ENCODE results near the gene RALGAPA1.
"Not testable (repeated sequence)": the region's sequence is repeated elsewhere in the genome, so short reads cannot be mapped to it uniquely, and the experiment has no call there.

Gene RALGAPA1

DNA sequence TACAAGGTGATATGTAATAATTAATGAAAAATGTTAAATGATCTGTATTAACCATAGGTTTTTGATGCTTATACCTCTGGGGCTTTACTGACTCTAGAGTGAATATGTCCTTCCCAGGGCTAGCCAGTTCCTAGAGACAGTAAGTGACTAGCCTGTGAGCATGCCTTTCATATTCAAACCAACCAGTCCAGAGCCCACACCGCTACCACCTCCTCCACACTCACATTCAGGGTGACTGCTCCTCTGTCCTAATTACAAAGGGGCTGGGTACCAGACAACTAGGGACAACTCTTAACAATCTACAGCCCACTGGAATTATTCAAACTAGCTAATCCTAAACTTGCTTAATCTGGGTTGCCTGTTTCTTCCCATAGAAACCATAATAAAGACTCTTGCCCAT lies 49.0 kb downstream of the RALGAPA1 start:
- no peak for DNase-seq

DNA sequence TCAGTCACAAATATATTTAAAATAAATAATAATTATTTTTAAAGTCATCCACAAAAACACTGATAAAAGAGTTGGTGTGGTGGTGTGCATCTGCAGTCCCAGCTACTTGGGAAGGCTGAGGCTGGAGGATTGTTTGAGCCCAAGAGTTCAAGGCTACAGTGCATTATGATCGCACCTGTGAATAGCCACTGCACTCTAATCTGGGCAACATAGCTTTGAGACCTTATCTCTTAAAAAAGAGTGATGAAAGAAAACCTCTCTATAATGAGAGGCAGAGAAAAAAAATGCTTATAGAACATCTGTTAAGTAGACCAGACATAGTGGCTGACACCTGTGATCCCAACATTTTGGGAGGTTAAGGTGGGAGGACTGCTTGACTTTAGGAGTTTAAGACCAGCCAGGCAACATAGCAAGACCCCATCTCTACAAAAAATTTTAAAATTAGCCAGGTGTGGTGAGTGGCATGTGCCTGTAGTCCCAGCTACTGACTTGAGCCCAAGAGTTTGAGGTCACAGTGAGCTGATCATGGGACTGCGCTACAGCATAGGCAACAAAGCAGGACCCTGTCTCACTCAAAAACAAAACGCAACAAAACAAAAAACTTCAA lies 50.5 kb downstream of the RALGAPA1 start:
- no peak for DNase-seq

DNA sequence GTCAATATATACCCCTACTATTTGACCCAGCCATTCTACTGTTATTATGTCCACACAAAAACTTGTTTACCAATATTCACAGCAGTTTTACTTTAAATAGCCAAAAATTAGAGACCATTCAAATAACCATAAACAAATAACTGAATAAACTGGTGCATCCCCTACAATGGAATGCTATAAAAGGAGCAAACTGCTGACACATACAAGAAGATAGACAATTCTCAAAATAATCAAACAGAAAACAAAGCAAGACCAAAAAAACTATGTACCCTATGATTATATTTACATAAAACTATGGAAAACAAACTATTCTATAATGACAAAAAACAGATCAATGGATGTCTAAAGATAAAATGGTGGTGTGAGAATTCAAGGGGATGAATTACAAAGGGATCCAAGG lies 54.4 kb downstream of the RALGAPA1 start:
- no peak for DNase-seq

DNA sequence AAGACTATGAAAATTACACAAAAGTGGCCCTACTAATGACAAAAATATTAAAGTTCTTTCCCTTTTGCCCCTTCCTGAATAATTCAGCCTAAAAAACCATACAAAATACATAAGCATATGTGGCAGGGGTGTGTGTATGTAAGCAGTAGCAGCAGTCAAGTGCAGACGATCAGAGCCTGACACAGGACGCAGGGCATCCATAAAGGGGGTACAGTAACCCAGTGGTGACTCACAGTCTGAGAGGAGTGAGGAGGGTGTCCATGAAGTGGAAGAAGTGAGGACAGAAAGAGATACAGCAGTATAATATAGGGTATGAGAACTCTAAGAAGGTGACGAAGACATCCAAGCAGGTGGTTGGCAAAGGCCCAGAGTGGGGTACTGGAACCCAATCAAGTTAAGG lies 56.7 kb downstream of the RALGAPA1 start:
- DNase-seq = no peak

DNA sequence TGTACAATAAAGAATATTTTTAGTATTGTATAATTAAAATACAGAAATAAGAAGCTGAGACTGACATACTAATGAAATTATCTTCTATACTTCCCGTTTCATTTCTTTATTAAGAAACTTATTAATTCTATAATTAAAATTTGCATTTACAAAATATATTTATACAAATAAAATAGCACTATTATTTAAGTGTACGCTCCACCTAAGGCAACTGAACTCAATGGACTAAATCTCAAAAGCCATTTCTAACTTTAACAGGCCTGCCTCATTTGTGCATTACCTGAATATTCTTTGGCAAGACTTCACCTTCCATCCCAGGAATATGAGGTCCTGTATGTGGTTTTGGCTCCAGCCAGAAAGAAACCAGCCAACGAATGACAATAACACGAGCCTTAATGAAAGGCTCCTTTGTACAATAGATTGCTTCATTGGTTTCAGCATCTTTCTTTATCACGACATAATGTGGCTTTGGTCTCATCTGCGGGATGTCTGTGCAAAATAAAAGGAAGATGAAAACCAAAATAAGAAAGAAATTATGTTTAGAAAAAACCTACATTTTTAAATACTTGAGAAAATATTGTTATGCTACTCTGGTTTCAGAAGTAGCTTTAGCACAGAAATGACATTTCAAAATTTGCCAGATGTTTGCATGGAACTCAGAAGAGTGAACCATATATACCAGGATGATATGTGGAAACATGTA lies 58.7 kb downstream of the RALGAPA1 start:
- no peak for DNase-seq

DNA sequence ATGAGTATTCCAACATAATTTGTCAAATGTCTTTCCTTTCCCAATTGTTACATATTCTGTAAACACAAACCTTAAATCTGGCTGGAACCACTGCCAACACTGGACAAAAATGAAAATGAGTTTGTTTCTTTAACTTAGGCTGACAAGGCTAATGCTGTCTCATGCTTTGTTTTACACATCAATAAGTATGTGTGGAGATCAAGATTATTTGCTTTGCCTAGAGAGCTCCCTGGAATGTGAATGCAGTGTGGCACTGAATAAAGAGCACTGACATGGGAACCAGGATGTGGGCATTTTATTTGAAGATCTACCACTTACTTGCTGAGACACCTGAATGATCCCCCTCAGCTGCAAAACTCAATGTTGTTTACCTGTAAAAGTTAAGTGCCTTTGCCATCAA lies 61.7 kb downstream of the RALGAPA1 start:
- no peak for DNase-seq

DNA sequence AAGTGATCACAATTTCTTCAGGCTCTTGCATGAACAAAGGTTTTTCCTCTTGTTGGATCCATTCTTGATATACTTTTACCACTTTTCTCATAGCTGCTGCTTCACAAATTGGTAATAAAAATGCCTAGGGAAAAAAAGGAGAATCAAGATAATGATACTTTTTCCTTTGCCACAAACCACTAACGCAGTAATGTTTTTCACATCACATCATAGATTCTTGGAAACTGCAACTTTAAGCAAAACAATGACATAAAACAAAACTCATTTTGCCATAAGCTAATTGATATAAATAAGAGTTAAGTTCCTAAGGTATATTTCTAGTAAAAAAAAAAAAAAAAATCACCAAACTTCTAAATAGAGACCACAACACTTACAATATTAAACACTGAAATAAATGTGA lies 66.7 kb downstream of the RALGAPA1 start:
- DNase-seq = no peak

DNA sequence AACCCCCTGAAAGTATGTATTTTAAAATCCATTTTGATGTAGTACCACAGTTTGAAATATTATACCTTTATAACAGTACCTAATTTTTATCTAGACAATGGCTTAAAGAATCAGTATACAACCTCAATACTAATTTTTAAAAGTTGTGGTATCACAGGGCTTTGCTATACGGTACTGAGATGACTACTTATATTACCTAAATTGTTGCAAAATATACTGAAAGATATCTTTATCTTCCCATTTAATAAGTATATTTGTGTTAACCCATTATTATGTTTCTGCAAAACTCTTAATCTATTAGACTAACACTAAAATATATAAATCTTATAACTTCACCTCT lies 67.1 kb downstream of the RALGAPA1 start:
- no peak for DNase-seq

DNA sequence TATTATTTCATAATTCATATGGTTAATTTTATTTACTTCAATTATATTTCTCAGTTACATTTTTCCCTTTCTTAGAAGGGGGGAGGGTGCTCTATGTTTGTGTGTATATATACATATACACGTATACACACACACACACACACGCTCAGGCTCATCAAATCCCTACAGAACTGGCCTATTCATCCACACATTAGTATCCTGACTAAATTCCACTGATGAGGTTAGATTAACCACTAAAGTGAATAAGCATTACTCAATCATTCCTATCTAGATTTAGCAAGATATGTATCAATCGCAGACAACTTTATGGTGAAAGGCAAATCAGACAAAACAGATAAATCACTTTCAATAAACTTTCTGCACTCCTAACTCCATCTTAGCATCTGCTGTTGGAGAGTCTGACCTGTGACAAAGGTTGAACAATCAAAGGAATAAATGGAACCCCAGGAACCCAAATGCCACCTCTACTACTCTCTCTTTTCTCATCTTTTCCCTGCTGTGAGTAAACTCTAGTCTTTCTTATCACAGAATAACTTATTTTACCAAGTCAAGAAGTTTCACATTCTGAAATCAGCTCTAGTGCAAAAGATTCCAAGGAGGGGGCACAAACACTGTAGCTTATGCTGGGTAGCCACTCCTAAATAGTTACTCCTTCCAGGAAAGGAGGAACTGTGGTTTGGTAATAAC lies 67.6 kb downstream of the RALGAPA1 start:
- DNase-seq = no peak

DNA sequence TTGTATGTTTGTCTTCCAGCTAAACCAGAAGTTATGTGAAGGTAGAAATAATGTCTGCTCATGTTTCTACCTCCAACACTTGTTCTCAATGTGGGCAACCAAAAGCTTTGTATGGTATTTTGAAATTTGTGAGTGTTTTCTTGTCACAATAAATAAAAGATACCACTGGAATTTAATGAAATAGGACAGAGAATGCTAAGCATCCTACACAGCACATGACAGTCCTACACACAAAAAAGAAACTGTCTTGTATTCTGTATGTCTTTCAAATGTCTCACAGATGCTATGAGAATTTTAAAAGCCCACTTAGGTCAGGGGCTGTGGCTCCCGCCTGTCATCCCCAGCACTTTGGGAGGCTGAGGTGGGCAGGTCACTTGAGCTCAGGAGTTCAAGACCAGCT lies 68.9 kb downstream of the RALGAPA1 start:
- DNase-seq = no peak

DNA sequence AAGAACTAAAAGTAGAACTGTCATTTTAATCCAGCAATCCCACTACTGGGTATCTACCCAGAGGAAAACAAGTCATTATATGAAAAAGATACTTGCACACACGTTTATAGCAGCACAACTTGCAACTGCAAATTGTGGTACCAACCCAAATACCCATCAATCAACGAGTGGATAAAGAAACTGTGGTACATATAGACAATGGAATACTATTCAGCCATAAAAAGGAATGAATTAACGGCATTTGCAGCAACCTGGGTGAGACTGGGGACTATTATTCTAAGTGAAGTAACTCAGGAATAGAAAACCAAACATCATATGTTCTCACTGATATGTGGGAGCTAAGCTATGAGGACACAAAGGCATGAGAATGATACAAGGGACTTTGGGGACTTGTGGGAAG lies 73.9 kb downstream of the RALGAPA1 start:
- not testable (repeated sequence) for DNase-seq

DNA sequence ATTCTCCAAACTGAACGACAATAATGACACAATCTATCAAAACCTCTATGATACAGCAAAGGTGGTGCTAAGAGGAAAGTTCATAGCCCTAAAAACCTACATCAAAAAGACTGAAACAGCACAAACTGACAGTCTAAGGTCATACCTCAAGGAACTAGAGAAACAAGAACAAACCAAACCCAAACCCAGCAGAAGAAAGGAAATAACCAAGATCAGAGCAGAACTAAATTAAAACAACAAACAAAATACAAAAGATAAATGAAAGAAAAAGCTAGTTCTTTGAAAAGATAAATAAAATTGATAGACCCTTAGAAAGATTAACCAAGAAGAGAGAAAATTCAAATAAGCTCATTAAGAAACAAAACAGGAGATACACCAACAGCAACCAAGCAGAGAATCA lies 75.6 kb downstream of the RALGAPA1 start:
- not testable (repeated sequence) for DNase-seq

DNA sequence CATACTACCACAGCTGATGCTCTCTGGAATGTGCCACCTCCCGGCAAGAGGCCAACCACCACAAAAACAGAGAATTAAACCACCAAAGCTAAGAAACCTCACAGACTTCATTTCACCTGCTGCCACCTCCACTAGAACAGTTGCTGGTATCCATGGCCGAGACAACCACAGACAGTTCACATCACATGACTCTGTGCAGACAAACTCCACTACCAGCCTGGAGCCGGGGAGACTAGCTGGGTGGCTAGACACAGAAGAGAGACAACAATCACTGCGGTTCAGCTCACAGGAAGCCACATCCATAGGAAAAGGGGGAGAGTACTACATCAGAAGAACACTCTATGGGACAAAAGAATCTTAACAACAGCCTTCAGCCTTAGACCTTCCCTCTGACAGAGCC lies 78.2 kb downstream of the RALGAPA1 start:
- DNase-seq = no peak

DNA sequence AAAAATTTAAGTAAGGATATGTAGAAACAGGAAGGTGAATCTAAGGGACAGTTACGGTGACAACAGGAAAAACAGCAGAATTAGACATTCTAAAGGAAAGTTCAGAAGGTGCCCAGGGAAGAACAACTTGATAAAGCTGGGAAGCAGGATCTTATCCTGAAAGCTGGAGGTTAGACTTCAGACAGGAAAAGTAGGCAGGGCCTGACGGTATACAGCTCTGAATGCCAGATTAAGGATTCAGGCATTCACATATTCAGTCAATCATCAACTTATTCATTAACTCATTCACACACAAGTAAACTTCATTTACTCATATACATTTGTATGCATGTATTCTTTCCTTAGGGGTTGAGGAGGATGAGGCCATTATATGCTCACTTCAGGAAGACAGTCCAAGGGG lies 81.3 kb downstream of the RALGAPA1 start:
- no peak for DNase-seq

DNA sequence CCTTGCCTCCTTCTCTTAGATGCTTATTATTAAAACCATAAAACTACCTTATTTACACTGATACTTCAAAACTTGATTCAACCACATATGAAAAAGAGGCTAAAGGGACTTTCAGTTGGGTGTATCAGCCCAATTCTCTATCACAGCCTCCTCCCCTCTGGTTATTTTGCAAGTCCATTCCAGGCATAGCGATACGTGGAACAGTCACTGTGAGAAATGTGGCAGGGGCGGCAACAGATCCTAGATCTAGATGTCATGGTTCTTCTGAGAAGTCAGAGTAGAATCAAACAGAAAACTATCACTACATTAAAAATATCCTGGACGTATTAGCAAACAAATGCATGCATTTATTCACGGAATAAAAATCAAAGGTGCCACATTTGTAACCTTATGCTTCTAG lies 83.2 kb downstream of the RALGAPA1 start:
- no peak for DNase-seq

DNA sequence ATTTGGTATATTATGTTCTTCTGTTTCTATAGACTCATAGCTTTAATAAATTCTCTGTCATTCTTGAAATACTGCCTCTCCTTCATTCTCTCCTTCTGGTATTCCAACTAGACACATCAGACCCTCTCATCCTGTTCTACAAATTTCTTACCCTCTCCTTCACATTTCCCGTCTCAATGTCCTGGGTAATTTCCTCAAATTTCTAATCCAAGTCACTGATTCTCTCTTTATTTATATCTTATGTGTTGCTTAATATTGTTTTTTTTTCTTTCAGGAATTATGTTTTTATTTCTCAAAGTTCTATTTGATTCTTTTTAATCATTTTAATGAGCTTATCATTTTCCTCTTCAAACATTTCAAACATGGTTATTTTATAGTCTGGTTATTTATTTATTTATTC lies 94.0 kb downstream of the RALGAPA1 start:
- no peak for DNase-seq

DNA sequence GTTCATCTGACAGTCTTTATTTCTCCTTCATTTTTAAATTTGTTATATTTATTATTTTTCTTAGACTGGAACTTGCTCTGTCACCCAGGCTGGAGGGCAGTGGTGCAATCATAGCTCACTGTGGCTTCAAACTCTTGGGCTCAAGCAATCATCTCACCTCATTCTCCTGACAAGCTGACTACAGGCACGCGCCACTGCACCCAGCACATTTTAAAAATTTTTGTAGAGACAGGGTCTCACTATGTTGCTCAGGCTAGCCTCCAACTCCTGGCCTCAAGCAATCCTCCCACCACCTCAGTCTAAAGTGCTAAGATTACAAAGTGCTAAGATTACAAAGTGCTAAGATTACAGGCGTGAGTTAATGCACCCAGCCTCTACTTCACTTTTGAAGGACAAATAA lies 96.6 kb downstream of the RALGAPA1 start:
- no peak for DNase-seq

DNA sequence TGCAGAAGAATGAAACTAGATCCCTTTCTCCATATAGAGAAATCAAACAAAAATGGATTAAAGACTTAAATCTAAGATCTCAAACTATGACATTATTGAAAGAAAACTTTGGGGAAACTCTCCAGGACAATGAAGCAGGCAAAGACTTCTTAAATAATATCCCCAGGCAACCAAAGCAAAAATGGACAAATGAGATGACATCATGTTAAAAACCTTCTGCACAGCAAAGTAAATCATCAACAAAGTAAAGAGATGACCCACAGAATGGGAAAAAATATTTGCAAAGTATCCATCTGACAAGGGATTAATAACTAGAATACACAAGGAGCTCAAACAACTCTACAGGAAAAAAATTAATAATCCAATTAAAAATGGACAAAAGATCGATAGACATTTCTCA lies 101.0 kb downstream of the RALGAPA1 start:
- no peak for DNase-seq

DNA sequence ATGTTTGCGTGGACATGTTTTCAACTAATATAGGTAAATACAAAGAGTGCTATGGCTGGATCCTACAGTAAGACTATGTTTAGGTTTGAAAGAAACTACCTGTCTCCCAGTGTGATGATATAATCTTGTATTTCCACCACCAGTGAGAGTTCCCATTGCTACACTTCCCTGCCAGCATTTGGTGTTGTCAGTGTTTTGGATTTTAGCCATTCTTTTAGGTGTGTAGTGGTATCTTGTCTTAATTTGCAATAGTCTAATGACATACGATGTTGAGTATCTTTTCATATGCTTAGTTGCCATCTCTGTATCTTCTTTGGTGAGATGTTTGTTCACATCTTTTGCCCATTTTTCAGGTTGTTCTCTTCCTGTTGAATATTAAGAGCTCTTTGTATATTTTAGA lies 103.5 kb downstream of the RALGAPA1 start:
- DNase-seq = no peak

DNA sequence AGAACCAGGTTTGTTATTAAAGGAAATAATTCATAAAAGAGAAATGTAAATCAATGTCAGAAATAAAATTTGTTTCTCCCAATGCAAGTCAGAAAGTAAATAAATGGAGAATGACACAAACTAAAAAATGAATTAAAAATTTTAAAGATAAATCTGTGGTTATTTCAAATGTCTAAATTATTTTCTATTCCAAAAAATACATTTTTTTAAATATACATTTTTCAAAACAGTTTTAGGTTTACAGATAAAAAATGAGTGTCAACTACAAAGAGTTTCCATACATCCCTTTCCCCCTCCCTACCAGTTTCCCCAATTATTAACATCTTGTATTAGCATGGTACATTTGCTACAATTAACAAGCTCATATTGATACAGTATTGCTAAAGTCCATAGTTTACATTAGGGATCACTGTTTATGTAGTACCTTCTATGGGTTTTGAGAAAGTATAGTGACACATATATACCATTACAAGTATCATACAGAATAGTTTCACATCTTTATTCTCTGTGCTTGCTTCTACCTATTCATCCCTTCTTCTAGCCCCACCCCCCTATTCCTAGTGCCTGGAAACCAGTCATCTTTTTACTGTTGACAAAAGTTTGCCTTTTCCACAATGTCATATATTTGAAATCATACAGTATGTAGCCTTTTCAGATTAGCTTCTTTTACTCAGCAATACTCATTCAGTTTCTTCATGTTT lies 104.2 kb downstream of the RALGAPA1 start:
- no peak for DNase-seq

DNA sequence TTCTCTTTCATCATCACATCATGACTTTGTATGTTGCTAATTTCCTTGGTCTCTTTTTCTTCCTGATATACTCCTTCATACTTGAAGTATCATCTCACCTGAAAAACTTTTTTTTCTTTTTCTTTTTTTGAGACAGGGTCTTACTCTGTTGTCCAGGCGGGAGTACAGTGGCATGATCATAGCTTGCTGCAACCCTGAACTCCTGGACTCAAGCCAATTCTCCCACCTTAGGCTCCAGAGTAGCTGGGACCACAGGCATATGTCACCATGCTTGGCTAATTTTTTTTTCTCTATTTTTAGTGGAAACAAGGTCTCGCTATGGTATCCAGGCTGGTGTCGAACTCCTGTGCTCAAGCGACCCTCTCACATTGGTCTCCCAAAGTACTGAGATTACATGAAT lies 107.6 kb downstream of the RALGAPA1 start:
- no peak for DNase-seq

DNA sequence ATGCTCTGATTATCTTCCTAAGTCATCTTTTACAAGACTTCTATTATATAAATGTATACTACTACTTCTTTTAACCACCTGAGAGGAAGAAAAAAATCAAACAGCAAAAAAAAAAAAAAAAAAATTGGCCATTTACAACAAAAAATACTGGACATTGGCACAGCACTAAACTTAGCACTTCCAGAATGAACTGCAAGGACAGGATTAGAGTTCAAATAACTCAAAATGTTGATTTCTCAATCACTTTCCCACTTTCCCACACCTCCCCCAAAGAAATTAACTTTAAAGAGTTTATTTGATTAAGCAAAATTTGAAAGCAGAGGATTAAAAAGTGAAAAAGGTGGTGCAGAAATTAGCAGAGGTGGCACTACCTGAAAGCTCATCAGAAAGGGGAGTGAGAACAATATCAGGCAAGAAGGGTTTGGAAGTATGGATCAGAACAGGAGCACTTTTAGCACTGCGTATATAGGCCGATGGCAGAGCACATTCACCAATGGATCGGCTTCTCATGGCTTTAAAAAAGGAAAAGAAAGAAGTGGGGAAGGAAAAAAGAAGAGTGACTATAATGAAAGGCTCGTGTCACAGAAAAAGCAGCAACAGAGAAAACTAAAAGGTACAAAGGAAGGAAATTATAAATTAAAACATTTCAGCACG lies 109.2 kb downstream of the RALGAPA1 start:
- DNase-seq = no peak

DNA sequence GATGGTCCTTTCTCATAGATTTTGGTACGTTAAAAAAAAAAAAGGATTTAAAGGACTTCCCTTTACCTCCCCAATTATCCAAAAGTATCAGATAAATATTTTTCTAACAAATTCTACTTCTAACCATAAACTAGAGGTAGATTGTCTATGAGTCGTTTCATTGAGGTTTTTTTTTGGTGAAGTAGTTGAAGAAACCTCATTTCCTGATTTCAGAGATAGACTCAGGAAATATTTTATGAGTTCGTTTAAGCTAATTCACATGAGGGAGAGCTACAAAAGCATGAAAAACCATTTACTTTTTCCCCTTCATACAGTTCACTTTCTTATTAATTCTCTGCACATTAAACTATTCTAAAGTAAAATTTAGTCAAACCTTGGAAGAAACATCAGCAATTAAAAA lies 112.5 kb downstream of the RALGAPA1 start:
- DNase-seq = no peak

DNA sequence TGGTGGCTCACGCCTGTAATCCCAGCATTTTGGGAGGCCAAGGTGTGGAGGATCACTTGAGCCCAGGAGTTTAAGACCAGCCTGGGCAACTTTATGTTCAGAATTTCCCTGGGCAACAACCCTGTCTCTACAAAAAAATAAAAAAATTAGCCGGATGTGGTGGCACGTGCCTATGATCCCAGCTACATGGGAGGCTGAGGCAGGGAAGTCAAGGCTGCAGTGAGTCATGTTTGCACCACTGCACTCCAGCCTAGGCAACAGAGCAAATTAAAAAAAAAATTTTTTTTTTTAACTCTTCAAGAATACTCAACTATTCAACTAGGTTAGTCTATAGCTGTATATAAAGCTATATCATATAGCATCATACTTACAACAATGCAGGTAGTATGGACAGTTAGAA lies 113.0 kb downstream of the RALGAPA1 start:
- DNase-seq = no peak

All from stimulated activated CD4-positive, alpha-beta T cell treated with anti-CD3 and anti-CD28 coated beads, Interleukin-2, amount 100 ng/mL, for 24 hours (primary cell).